ENCODE measurements around the gene OR52E1.
"Not testable (repeated sequence)": the region's sequence is repeated elsewhere in the genome, so short reads cannot be mapped to it uniquely, and the experiment has no call there.

Gene OR52E1

GRCh38 chr11:5069272-5069671 is at the start of gene OR52E1:
OR52E1 (plus strand) TSS chr11:5069572.
- no peak for DNase-seq

GRCh38 chr11:5021996-5022395 is 47.4 kb upstream of the OR52E1 start:
- no peak for DNase-seq

GRCh38 chr11:5036669-5037068 is 32.7 kb upstream of the OR52E1 start:
- DNase-seq: no peak

- no peak for DNase-seq
Measured at GRCh38 chr11:5037926-5038325, 31.4 kb upstream of the OR52E1 start.

GRCh38 chr11:5038341-5038740 is 31.0 kb upstream of the OR52E1 start:
- no peak for DNase-seq

GRCh38 chr11:5040876-5041275 is 28.5 kb upstream of the OR52E1 start:
- DNase-seq: no peak

GRCh38 chr11:5042091-5042490 is 27.3 kb upstream of the OR52E1 start:
- no peak for DNase-seq

- DNase-seq: no peak
Measured at GRCh38 chr11:5043380-5043779, 26.0 kb upstream of the OR52E1 start.

GRCh38 chr11:5046226-5046625 is 23.1 kb upstream of the OR52E1 start, which contains the start of gene OR52J3:
OR52J3 (plus strand) TSS chr11:5046526; CDS start chr11:5046526, 0 bp downstream.
- DNase-seq: no peak

GRCh38 chr11:5046754-5047330 is 22.5 kb upstream of the OR52E1 start:
- peak; percentile 26 for DNase-seq

- DNase-seq: not testable (repeated sequence)
Measured at GRCh38 chr11:5058679-5059078, 10.7 kb upstream of the OR52E1 start.

GRCh38 chr11:5059391-5059790 is 10.0 kb upstream of the OR52E1 start, which contains the start of gene OR52E2:
OR52E2 (minus strand) TSS chr11:5059627; CDS start chr11:5059627, 0 bp downstream.
- DNase-seq: no peak

GRCh38 chr11:5065027-5065426 is 4.3 kb upstream of the OR52E1 start:
- no peak for DNase-seq

- DNase-seq: peak; percentile 75
Measured at GRCh38 chr11:5071799-5072198, 2.4 kb downstream of the OR52E1 start.

GRCh38 chr11:5081405-5081804 is 12.0 kb downstream of the OR52E1 start:
- DNase-seq: no peak

- DNase-seq: no peak
Measured at GRCh38 chr11:5083602-5084001, 14.2 kb downstream of the OR52E1 start.

- DNase-seq: no peak
Measured at GRCh38 chr11:5088556-5088955, 19.2 kb downstream of the OR52E1 start.

- DNase-seq: no peak
Measured at GRCh38 chr11:5090668-5091067, 21.3 kb downstream of the OR52E1 start.

GRCh38 chr11:5092821-5093585 is 23.6 kb downstream of the OR52E1 start:
- no peak for DNase-seq

GRCh38 chr11:5096011-5096410 is 26.6 kb downstream of the OR52E1 start:
- DNase-seq: no peak

GRCh38 chr11:5102246-5102645 is 32.9 kb downstream of the OR52E1 start:
- DNase-seq: no peak

- no peak for DNase-seq
Measured at GRCh38 chr11:5103066-5103465, 33.7 kb downstream of the OR52E1 start.

- no peak for DNase-seq
Measured at GRCh38 chr11:5107285-5107684, 37.9 kb downstream of the OR52E1 start.

- DNase-seq: no peak
Measured at GRCh38 chr11:5115339-5115738, 46.0 kb downstream of the OR52E1 start.

- DNase-seq: no peak
Measured at GRCh38 chr11:5117588-5117987, 48.2 kb downstream of the OR52E1 start.
